ENCODE data around the gene FSD2. TPM values are rescaled to one million over a fixed set of nuclear protein-coding genes. Genes with fewer than 3 reads are reported as not detected.

Gene FSD2
- total RNA-seq, 2 donors from 2014 or later: not detected

DNA sequence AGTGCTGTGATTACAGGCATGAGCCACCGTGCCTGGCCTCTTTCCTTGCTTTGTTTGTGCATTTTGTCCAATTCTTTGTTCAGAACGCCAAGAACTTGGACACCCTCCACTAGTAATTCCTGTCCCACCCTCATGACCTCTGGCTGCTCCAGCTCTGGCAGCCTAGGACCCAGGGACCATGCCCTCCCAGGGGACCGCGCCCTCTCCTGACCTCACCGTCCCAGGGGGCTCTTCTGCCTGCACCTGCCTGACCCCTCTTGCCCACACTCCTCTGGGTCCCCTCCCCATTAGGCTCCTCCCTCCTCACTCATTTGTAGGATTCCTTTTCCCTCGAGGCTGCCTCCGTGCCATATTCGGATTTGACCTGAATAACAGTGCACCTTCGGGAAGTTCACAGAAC lies 41.1 kb downstream of the FSD2 start:
- no peaks in the 10 kb centered on the region for H3K4me1 Mint-ChIP-seq
- Histone ChIP-seq H3K4me1 (ENCODE audit: control insufficient read depth, insufficient read depth, low read length) (no peaks in the 10 kb centered on the region), H3K27me3 (ENCODE audit: control insufficient read depth, insufficient read depth, low read length, poor library complexity, severe bottlenecking) (no peaks in the 10 kb centered on the region), H3K27ac (ENCODE audit: low read depth, low read length) (no peak overlapping the region), H3K9me3 (ENCODE audit: control insufficient read depth, low read length) (no peaks in the 10 kb centered on the region), H3K36me3 (ENCODE audit: control insufficient read depth, insufficient read depth, low read length) (peaks cover 4% of the 10 kb centered on the region), H3K4me3 (ENCODE audit: low read length) (no peak overlapping the region), H3K9ac (ENCODE audit: extremely low read depth, low read length, poor library complexity, severe bottlenecking) (no peak overlapping the region)
- H3K9me3 Mint-ChIP-seq: no peaks in the 10 kb centered on the region
- no peak for DNase-seq
- H3K27ac Mint-ChIP-seq: no peak overlapping the region
- H3K27me3 Mint-ChIP-seq (ENCODE audit: insufficient read depth): no peaks in the 10 kb centered on the region
- H3K36me3 Mint-ChIP-seq (ENCODE audit: low read depth): peaks cover 3% of the 10 kb centered on the region
- 88 to 92% methylated on average over 9 of the region's 9 CpGs for WGBS, 2 experiments (ENCODE audit: insufficient coverage in 1 of 2, insufficient read length in 1 of 2)
- H3K4me3 Mint-ChIP-seq: no peak overlapping the region
- TF ChIP-seq, protein P1, sequence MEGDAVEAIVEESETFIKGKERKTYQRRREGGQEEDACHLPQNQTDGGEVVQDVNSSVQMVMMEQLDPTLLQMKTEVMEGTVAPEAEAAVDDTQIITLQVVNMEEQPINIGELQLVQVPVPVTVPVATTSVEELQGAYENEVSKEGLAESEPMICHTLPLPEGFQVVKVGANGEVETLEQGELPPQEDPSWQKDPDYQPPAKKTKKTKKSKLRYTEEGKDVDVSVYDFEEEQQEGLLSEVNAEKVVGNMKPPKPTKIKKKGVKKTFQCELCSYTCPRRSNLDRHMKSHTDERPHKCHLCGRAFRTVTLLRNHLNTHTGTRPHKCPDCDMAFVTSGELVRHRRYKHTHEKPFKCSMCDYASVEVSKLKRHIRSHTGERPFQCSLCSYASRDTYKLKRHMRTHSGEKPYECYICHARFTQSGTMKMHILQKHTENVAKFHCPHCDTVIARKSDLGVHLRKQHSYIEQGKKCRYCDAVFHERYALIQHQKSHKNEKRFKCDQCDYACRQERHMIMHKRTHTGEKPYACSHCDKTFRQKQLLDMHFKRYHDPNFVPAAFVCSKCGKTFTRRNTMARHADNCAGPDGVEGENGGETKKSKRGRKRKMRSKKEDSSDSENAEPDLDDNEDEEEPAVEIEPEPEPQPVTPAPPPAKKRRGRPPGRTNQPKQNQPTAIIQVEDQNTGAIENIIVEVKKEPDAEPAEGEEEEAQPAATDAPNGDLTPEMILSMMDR (conservative IDR thresholded peaks at IDR 0.05): no peak

DNA sequence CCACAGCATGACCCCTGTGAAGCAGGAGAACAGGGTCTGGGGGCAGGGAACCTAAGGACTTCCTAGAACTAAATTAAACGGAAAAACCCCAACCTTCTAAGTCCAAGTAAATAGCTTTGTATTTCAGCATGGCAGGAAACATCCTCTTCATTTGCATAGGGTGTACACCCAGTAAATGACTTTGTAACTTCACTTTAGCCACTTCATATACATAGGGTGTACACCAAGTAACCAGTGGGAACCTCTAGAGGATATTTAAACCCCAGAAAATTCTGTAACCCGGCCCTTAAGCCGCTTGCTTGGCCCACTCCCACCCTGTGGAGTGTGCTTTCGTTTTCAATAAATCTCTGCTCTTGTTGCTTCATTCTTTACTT lies 41.8 kb downstream of the FSD2 start:
- H3K27ac Mint-ChIP-seq: no peak overlapping the region
- H3K9me3 Mint-ChIP-seq: no peaks in the 10 kb centered on the region
- no peak overlapping the region for H3K9ac ChIP-seq (ENCODE audit: extremely low read depth, low read length, poor library complexity, severe bottlenecking)
- WGBS, 2 experiments (ENCODE audit: insufficient coverage in 1 of 2, insufficient read length in 1 of 2): 98 to 100% methylated on average over 1 to 4 of the region's 4 CpGs
- H3K4me3 ChIP-seq (ENCODE audit: low read length): no peak overlapping the region
- H3K36me3 ChIP-seq (ENCODE audit: control insufficient read depth, insufficient read depth, low read length): peaks cover 6% of the 10 kb centered on the region
- H3K4me1 Mint-ChIP-seq: no peaks in the 10 kb centered on the region
- H3K27ac ChIP-seq (ENCODE audit: low read depth, low read length): no peak overlapping the region
- no peaks in the 10 kb centered on the region for H3K27me3 Mint-ChIP-seq (ENCODE audit: insufficient read depth)
- no peaks in the 10 kb centered on the region for H3K4me1 ChIP-seq (ENCODE audit: control insufficient read depth, insufficient read depth, low read length)
- peaks cover 3% of the 10 kb centered on the region for H3K36me3 Mint-ChIP-seq (ENCODE audit: low read depth)
- TF ChIP-seq, protein P1 (conservative IDR thresholded peaks at IDR 0.05): no peak
- H3K9me3 ChIP-seq (ENCODE audit: control insufficient read depth, low read length): no peaks in the 10 kb centered on the region
- DNase-seq: no peak
- no peak overlapping the region for H3K4me3 Mint-ChIP-seq
- H3K27me3 ChIP-seq (ENCODE audit: control insufficient read depth, insufficient read depth, low read length, poor library complexity, severe bottlenecking): no peaks in the 10 kb centered on the region

DNA sequence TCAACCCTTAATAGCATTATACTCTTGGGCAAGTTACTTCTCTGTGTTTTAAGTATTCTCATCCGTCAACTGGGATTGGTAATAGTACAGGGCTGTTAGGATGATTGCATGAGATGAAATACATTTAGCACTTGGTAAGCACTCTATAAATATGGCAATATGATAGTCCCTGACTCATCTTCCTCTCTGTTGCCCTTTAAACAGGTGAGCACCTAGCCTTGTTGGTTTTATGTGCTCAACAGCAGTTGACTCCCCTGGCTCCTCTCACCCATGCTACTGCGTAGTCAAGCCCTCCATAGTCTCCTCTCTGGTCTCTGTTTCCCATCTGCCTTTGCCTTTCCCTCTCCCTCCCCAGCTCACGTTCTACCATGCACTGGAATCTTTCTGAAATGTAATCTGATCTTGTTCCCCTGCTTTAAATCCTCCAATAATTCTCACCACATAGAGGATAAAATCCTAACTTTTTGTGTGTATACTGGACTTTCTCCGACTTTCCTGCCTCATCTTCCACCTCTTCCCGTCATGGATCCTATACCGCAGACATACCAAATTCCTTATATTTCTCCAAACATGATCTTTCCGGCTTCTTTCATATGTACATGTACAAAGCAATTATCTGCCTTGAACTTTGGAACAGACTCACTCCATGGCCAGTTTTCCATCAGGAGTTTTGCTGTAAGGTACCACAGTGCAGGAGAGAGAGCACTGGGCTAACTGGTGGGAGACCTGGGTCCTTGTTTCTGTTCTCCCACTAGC lies 42.3 kb downstream of the FSD2 start:
- Mint-ChIP-seq H3K27ac (no peak overlapping the region), H3K36me3 (ENCODE audit: low read depth) (peaks cover 3% of the 10 kb centered on the region), H3K4me3 (no peak overlapping the region)

More for the DNA sequence above, 42.3 kb downstream of the FSD2 start:
- H3K27me3 Mint-ChIP-seq (ENCODE audit: insufficient read depth): no peaks in the 10 kb centered on the region
- DNase-seq: no peak
- TF ChIP-seq, protein P1 (conservative IDR thresholded peaks at IDR 0.05): no peak
- no peaks in the 10 kb centered on the region for H3K4me1 Mint-ChIP-seq
- Histone ChIP-seq H3K9me3 (ENCODE audit: control insufficient read depth, low read length) (no peaks in the 10 kb centered on the region), H3K9ac (ENCODE audit: extremely low read depth, low read length, poor library complexity, severe bottlenecking) (no peak overlapping the region), H3K27me3 (ENCODE audit: control insufficient read depth, insufficient read depth, low read length, poor library complexity, severe bottlenecking) (no peaks in the 10 kb centered on the region), H3K4me3 (ENCODE audit: low read length) (no peak overlapping the region), H3K27ac (ENCODE audit: low read depth, low read length) (no peak overlapping the region), H3K36me3 (ENCODE audit: control insufficient read depth, insufficient read depth, low read length) (peaks cover 11% of the 10 kb centered on the region), H3K4me1 (ENCODE audit: control insufficient read depth, insufficient read depth, low read length) (no peaks in the 10 kb centered on the region)
- 87 to 94% methylated on average over 4 to 7 of the region's 7 CpGs for WGBS, 2 experiments (ENCODE audit: insufficient coverage in 1 of 2, insufficient read length in 1 of 2)
- H3K9me3 Mint-ChIP-seq: no peaks in the 10 kb centered on the region

All from endodermal cell (in vitro differentiated cells).